Measurements from ENCODE around the gene IER5L. TPM values are rescaled to one million over a fixed set of nuclear protein-coding genes. Genes with fewer than 3 reads are reported as not detected.
A peak's percentile ranks its signal among the peaks of the same experiment; 100 is the strongest.

Gene IER5L
- total RNA-seq, 6 experiments from 2014 or later: 2.7 to 19.8 (median 7.8) TPM

DNA sequence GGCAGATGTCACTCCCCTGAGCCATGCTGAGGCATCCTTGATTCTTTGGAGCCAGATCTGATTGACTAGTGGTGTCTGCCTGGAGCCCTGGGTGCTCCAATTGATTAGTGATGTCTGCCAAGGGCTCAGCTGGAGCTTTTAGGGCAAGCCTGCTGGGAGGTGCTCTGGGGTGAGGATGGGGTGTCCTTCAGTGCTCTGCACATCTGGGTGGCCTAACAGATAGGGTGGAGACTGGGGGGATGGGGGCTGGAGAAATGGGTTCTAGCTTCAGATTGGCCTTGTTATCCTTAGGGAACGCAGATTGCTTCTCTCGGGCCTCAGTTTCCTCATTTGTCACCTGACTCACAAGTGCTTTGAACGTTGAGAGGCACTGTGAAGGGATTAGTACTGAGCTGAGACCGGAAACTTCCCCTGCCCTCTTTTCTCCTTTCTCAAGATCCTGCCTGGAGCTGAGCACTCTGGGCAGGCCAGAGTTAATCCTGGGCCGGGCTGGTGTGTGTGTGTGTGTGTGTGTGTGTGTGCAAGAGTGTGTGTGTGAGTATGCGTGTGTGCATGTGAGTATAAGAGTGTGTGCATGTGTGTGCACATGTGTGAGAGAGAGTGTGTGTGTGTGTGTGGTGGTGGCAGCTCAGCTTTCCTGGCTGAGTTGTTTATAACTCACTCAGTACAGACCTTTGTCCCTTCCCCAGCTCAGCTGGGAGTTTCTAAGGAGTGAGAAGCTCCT is 5.6 kb upstream of the IER5L start:
- 20% methylated on average over 1 of the region's 6 CpGs for WGBS (ENCODE audit: insufficient coverage, low coverage, low lambda C conversion rate, missing lambda C conversion rate)
- no peak overlapping the region for H3K27ac ChIP-seq

GRCh38 chr9:129182625-129183494 is 4.8 kb upstream of the IER5L start:
- H3K27ac ChIP-seq: no peak overlapping the region
- H3K4me3 ChIP-seq: no peak overlapping the region
- no peaks in the 10 kb centered on the region for H3K9me3 ChIP-seq
- H3K4me1 ChIP-seq: peaks cover 0 to 8% (median 0%) of the 10 kb centered on the region in 4 donors
- no peaks in the 10 kb centered on the region for H3K36me3 ChIP-seq
- H3K27me3 ChIP-seq: no peaks in the 10 kb centered on the region
- WGBS (ENCODE audit: insufficient coverage, low coverage, low lambda C conversion rate, missing lambda C conversion rate): 49% methylated on average over 9 of the region's 20 CpGs
- TF ChIP-seq CTCF (IDR thresholded peaks at IDR 0.05): peak; percentile 27 to 54 (median 48)
- no peak for TF ChIP-seq POLR2A (IDR thresholded peaks at IDR 0.05)
- DNase-seq (peak in 1 of 3 donors; percentile 55), ATAC-seq (peak; percentile 2 to 40 (median 21))
- intact Hi-C loops (cut with DNase I): no loop called here

More for the DNA sequence above, 5.6 kb upstream of the IER5L start:
- Histone ChIP-seq H3K4me1 (peaks cover 0 to 3% (median 0%) of the 10 kb centered on the region in 4 donors), H3K36me3 (no peaks in the 10 kb centered on the region), H3K4me3 (no peak overlapping the region), H3K9me3 (no peaks in the 10 kb centered on the region), H3K27me3 (no peaks in the 10 kb centered on the region)
- ATAC-seq (no peak), DNase-seq (no peak)
- TF ChIP-seq POLR2A (IDR thresholded peaks at IDR 0.05) (no peak), CTCF (IDR thresholded peaks at IDR 0.05) (no peak)
- intact Hi-C loops (cut with DNase I): no loop called here

DNA sequence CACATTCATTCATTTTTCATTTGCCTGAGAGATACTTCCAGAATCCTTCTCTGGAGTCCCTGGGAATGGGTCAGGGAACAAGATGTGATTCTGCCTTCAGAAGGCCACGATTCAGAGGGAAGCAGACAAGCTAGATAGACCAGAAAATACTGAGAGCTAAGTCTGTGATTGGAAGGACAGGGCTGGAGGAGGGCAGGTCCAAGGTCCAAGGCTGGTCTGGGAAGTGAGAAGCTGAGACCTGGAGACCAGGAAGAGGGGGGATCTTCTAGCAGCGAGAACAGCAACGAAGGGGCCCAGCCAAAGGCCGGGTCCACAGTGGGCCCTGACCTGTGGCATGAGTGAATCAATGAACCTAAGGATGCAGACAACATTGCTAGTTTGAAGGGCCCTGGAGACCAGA is 4.1 kb upstream of the IER5L start:
- H3K9me3 ChIP-seq: no peaks in the 10 kb centered on the region
- H3K27me3 ChIP-seq: no peaks in the 10 kb centered on the region
- DNase-seq (no peak), ATAC-seq (no peak)
- no peak overlapping the region for H3K27ac ChIP-seq
- intact Hi-C loops (cut with DNase I): no loop called here
- no peak overlapping the region for H3K4me3 ChIP-seq
- TF ChIP-seq CTCF (IDR thresholded peaks at IDR 0.05) (no peak), POLR2A (IDR thresholded peaks at IDR 0.05) (no peak)
- no peaks in the 10 kb centered on the region for H3K36me3 ChIP-seq
- 46% methylated on average over 1 of the region's 4 CpGs for WGBS (ENCODE audit: insufficient coverage, low coverage, low lambda C conversion rate, missing lambda C conversion rate)
- H3K4me1 ChIP-seq: peaks cover 0 to 8% (median 0%) of the 10 kb centered on the region in 4 donors

GRCh38 chr9:129181246-129181645 is 3.2 kb upstream of the IER5L start:
- no peaks in the 10 kb centered on the region for H3K36me3 ChIP-seq
- peaks cover 0 to 8% (median 0%) of the 10 kb centered on the region in 4 donors for H3K4me1 ChIP-seq
- intact Hi-C loops (cut with DNase I): no loop called here
- TF ChIP-seq POLR2A (IDR thresholded peaks at IDR 0.05) (no peak), CTCF (IDR thresholded peaks at IDR 0.05) (no peak)
- no peak overlapping the region for H3K4me3 ChIP-seq
- H3K9me3 ChIP-seq: no peaks in the 10 kb centered on the region
- H3K27me3 ChIP-seq: no peaks in the 10 kb centered on the region
- WGBS (ENCODE audit: insufficient coverage, low coverage, low lambda C conversion rate, missing lambda C conversion rate): 70% methylated on average over 4 of the region's 5 CpGs
- DNase-seq (no peak), ATAC-seq (no peak)
- no peak overlapping the region for H3K27ac ChIP-seq
